Erythroblast (primary cell): ENCODE results near the gene OR2AP1.
"Not testable (repeated sequence)": the region's sequence is repeated elsewhere in the genome, so short reads cannot be mapped to it uniquely, and the experiment has no call there.

ENCODE experiments used
- DNase-seq, 2 experiments: peaks; one replicate each; lab custom pipeline; 2025; lab: John Stamatoyannopoulos, UW
- GATA1 ChIP-seq: IDR thresholded peaks from 2 replicates; pipeline ENCODE4 v1.6.1; 2011; ENCODE audit warnings: low read depth, mild to moderate bottlenecking, control low read depth, low read length, moderate library complexity
- POLR2A ChIP-seq: IDR thresholded peaks from 2 replicates; pipeline ENCODE4 v1.6.1; 2011; ENCODE audit warnings: mild to moderate bottlenecking, low read length

Gene OR2AP1

GRCh38 chr12:55572168-55572567 is at the start of gene OR2AP1:
TSS of gene OR2AP1 (plus strand) at chr12:55572468. CDS start at chr12:55574415, 1,947 bp downstream.
- TF ChIP-seq POLR2A, result no peak
- TF ChIP-seq GATA1, result no peak
- no peak for DNase-seq

- not testable (repeated sequence) for DNase-seq
These were observed 24.0 kb upstream of the OR2AP1 start for GRCh38 chr12:55548235-55548634.

GRCh38 chr12:55548756-55549155 is 23.5 kb upstream of the OR2AP1 start:
- TF ChIP-seq POLR2A, result no peak
- TF ChIP-seq GATA1, result no peak
- no peak for DNase-seq

GRCh38 chr12:55549302-55549701 is 23.0 kb upstream of the OR2AP1 start, which contains the start of gene OR6C4:
TSS of gene OR6C4 (plus strand) at chr12:55549602. CDS start at chr12:55551227, 1,625 bp downstream.
- no peak for DNase-seq
- TF ChIP-seq POLR2A, result no peak
- no peak for TF ChIP-seq GATA1

- no peak for DNase-seq
- TF ChIP-seq GATA1, result no peak
- TF ChIP-seq POLR2A, result no peak
These were observed 18.0 kb upstream of the OR2AP1 start for GRCh38 chr12:55554296-55554695.

- not testable (repeated sequence) for DNase-seq
These were observed 2.2 kb upstream of the OR2AP1 start for GRCh38 chr12:55570060-55570459.

- DNase-seq, result not testable (repeated sequence)
These were observed 1.6 kb upstream of the OR2AP1 start for GRCh38 chr12:55570689-55571088.

GRCh38 chr12:55582066-55582465 is 9.8 kb downstream of the OR2AP1 start:
- TF ChIP-seq POLR2A, result no peak
- no peak for TF ChIP-seq GATA1
- no peak for DNase-seq

- TF ChIP-seq GATA1 (no peak), POLR2A (no peak)
- DNase-seq, result no peak
These were observed 13.5 kb downstream of the OR2AP1 start for GRCh38 chr12:55585817-55586216.

- DNase-seq, result not testable (repeated sequence)
These were observed 17.9 kb downstream of the OR2AP1 start for GRCh38 chr12:55590152-55590551.

GRCh38 chr12:55607821-55608594 is 35.7 kb downstream of the OR2AP1 start:
- TF ChIP-seq GATA1, result no peak
- no peak for DNase-seq

GRCh38 chr12:55610598-55610997 is 38.3 kb downstream of the OR2AP1 start:
- no peak for DNase-seq
- TF ChIP-seq GATA1, result no peak
- no peak for TF ChIP-seq POLR2A

- DNase-seq, result no peak
These were observed 40.4 kb downstream of the OR2AP1 start for GRCh38 chr12:55612646-55613045.

GRCh38 chr12:55614764-55615163 is 42.5 kb downstream of the OR2AP1 start:
- no peak for DNase-seq
- TF ChIP-seq GATA1 (no peak), POLR2A (no peak)

More at GRCh38 chr12:55612646-55613045, 40.4 kb downstream of the OR2AP1 start:
- no peak for TF ChIP-seq POLR2A
- TF ChIP-seq GATA1, result no peak

- DNase-seq, result peak; percentile 72 to 80
- TF ChIP-seq GATA1, result no peak
- no peak for TF ChIP-seq POLR2A
These were observed 47.3 kb downstream of the OR2AP1 start for GRCh38 chr12:55619354-55620138.
